HEK293T (cell line): ENCODE measurements around the gene ETV6.

ENCODE experiments used
- CTCF ChIA-PET: fragments of 350-600 bp; formaldehyde crosslinking; extraction: SDS; loops from one replicate; lab custom pipeline; 2021; ENCODE audit warnings: antibody characterized with exemption, inconsistent platforms; lab: Yijun Ruan, JAX
- POLR2A ChIA-PET: fragments of 350-600 bp; formaldehyde crosslinking; extraction: SDS; loops from one replicate; lab custom pipeline; 2020; ENCODE audit warnings: antibody characterized with exemption, inconsistent platforms; lab: Yijun Ruan, JAX
- DNase-seq: peaks from one replicate; pipeline ENCODE4 v3.0.0; 2012; ENCODE audit warnings: mixed read lengths; ENCODE audit errors: extremely low spot score
- ARNT ChIP-seq: fragments of 450-650 bp; IDR thresholded peaks from 2 replicates; pipeline ENCODE4 v1.6.1; 2017; ENCODE audit warnings: mild to moderate bottlenecking
- BHLHE40 ChIP-seq: fragments of 450-650 bp; IDR thresholded peaks from 2 replicates; pipeline ENCODE4 v1.6.1; 2016; ENCODE audit warnings: mild to moderate bottlenecking, moderate library complexity, borderline replicate concordance
- CTBP1 ChIP-seq: fragments of 450-650 bp; IDR thresholded peaks from 2 replicates; pipeline ENCODE4 v1.6.1; 2016; ENCODE audit warnings: borderline replicate concordance
- ELF4 ChIP-seq: fragments of 450-650 bp; IDR thresholded peaks from 2 replicates; pipeline ENCODE4 v1.6.1; 2017; ENCODE audit warnings: antibody characterized with exemption
- FOXA1 ChIP-seq: fragments of 450-650 bp; IDR thresholded peaks from 2 replicates; pipeline ENCODE4 v1.6.1; 2016; ENCODE audit warnings: mild to moderate bottlenecking
- FOXK2 ChIP-seq: fragments of 450-650 bp; IDR thresholded peaks from 2 replicates; pipeline ENCODE4 v1.6.1; 2016; ENCODE audit warnings: mild to moderate bottlenecking
- FOXM1 ChIP-seq: fragments of 450-650 bp; IDR thresholded peaks from 2 replicates; pipeline ENCODE4 v1.6.1; 2017; ENCODE audit warnings: mild to moderate bottlenecking, borderline replicate concordance
- HDGF ChIP-seq: fragments of 450-650 bp; IDR thresholded peaks from 2 replicates; pipeline ENCODE4 v1.6.1; 2017; ENCODE audit warnings: antibody characterized with exemption, borderline replicate concordance
- L3MBTL2 ChIP-seq: fragments of 450-650 bp; conservative IDR thresholded peaks from 2 replicates; pipeline ENCODE4 v1.6.1; 2016; ENCODE audit warnings: mild to moderate bottlenecking
- LEF1 ChIP-seq: fragments of 450-650 bp; IDR thresholded peaks from 2 replicates; pipeline ENCODE4 v1.6.1; 2017; ENCODE audit warnings: mild to moderate bottlenecking, borderline replicate concordance
- NFRKB ChIP-seq: fragments of 450-650 bp; IDR thresholded peaks from 2 replicates; pipeline ENCODE4 v1.6.1; 2016; ENCODE audit warnings: mild to moderate bottlenecking, moderate library complexity
- SP1 ChIP-seq: fragments of 450-650 bp; IDR thresholded peaks from 2 replicates; pipeline ENCODE4 v1.6.1; 2017
- SUZ12 ChIP-seq: fragments of 450-650 bp; IDR thresholded peaks from 2 replicates; pipeline ENCODE4 v1.6.1; 2016; ENCODE audit warnings: mild to moderate bottlenecking
- TARDBP ChIP-seq: fragments of 450-650 bp; IDR thresholded peaks from 2 replicates; pipeline ENCODE4 v1.6.1; 2016
- ZNF384 ChIP-seq: fragments of 450-650 bp; IDR thresholded peaks from 2 replicates; pipeline ENCODE4 v1.6.1; 2016
- TF ChIP-seq, protein P1 (sequence below): fragments of 450-650 bp; IDR thresholded peaks from 2 replicates; pipeline ENCODE4 v1.6.1; 2016

Gene ETV6

GRCh38 chr12:11661491-11662089 is 12.1 kb downstream of the ETV6 start:
- no peak for TF ChIP-seq BHLHE40
- TF ChIP-seq NFRKB, result no peak
- TF ChIP-seq ELF4, result no peak
- TF ChIP-seq LEF1, result no peak
- TF ChIP-seq SP1, result no peak
- TF ChIP-seq ZNF384, result no peak
- no peak for TF ChIP-seq TARDBP
- TF ChIP-seq SUZ12, result no peak
- ChIA-PET CTCF (no interaction called here), POLR2A (no interaction called here)
- no peak for DNase-seq

DNA sequence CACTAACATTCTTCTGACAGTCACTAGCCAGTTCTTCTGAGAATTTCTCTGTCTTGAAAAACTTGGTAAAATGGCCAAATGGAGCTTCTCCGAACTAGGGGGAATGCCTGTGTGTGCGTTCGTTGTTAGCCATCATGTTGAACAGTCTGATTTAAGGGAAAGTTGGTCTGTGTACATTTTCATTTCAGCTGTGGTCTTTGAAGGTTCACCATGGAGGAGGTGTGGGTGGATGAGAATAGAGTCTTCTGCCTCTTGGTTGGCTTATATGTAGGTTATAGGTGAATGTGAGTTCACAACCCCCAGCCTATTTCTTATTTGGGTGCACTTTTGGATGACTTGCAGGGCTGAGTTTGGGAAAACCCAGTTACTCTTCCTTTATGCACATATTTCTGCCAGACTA is 12.9 kb downstream of the ETV6 start:
- ChIA-PET CTCF (no interaction called here), POLR2A (no interaction called here)
- no peak for TF ChIP-seq NFRKB
- TF ChIP-seq ARNT, result no peak
- no peak for TF ChIP-seq FOXA1
- no peak for TF ChIP-seq L3MBTL2
- TF ChIP-seq ZNF384, result no peak
- DNase-seq, result no peak

DNA sequence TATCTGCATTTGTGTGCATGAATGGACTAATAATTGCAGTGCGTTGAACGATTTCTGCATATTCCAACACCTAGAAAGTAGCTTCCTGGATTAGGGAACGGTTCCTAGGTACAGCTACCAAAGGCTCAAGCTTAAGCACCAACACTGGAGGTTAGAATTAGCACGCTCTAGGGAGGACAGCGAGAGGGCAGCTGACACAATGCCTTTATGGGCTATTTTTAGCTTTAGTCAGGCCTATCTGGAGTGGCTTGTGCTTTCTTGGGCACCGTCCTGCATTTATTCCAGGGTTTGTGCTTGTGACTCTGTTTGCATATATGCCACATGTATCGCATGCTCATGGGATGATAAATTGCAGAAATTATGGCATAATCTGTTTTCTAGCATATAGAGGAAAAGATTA is 13.7 kb downstream of the ETV6 start:
- ChIA-PET POLR2A (no interaction called here), CTCF (no interaction called here)
- TF ChIP-seq NFRKB, result no peak
- no peak for DNase-seq

DNA sequence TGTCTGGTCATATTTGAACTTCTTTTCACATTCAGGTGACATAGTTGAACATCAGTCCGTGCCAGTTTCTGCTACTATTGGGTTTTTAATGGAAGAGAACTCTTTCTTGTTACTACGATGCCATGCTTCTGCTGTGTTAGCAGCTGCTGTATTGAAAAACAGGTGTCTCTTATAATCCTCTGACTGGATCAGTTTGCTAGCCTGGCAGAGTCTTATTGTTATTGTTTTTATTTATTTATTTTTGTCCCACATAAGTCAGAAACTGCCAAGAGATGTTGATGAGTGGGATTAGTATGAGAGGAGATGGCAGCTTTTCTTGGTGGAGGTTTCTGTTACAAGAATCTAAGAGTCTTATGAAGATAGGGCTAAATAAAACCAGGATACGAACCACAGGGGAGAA is 14.6 kb downstream of the ETV6 start:
- no peak for TF ChIP-seq ARNT
- TF ChIP-seq, protein P1, sequence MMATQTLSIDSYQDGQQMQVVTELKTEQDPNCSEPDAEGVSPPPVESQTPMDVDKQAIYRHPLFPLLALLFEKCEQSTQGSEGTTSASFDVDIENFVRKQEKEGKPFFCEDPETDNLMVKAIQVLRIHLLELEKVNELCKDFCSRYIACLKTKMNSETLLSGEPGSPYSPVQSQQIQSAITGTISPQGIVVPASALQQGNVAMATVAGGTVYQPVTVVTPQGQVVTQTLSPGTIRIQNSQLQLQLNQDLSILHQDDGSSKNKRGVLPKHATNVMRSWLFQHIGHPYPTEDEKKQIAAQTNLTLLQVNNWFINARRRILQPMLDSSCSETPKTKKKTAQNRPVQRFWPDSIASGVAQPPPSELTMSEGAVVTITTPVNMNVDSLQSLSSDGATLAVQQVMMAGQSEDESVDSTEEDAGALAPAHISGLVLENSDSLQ, result no peak
- TF ChIP-seq BHLHE40, result no peak
- TF ChIP-seq L3MBTL2, result no peak
- TF ChIP-seq TARDBP, result no peak
- no peak for TF ChIP-seq NFRKB
- TF ChIP-seq HDGF, result no peak
- no peak for TF ChIP-seq ZNF384
- TF ChIP-seq SUZ12, result no peak
- TF ChIP-seq FOXA1, result no peak
- TF ChIP-seq SP1, result no peak
- TF ChIP-seq FOXM1, result no peak
- TF ChIP-seq LEF1, result no peak
- ChIA-PET CTCF (interaction anchor here (0.7 kb wide), 1 partner anchor 937 kb away, joined by 3 read pairs; no protein-coding TSS in a partner anchor), POLR2A (no interaction called here)
- DNase-seq, result no peak

GRCh38 chr12:11666131-11667050 is 16.9 kb downstream of the ETV6 start:
- no peak for DNase-seq
- TF ChIP-seq SUZ12, result no peak
- TF ChIP-seq FOXM1, result no peak
- no peak for TF ChIP-seq HDGF
- no peak for TF ChIP-seq BHLHE40
- no peak for TF ChIP-seq ELF4
- TF ChIP-seq CTBP1, result no peak
- TF ChIP-seq ARNT, result no peak

DNA sequence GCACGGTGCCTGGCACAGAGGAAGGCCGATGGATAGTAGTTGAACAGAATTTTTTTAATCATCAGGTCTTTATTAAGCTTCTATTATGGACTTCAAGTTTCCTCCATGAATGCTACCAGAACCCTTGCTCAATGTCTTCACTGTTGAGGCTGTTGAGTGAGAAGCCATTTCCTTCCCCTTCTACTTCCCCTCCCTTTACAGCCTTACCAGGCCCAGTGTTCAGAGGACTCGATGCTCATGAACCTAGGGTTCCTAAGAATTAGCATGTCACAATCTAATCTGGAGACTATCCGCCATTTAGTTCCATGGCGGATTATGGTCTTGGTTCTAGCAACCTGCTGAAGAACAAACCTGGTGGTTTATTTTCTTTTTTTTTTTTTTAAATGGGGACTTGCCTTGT is 17.7 kb downstream of the ETV6 start:
- CTCF ChIA-PET, result no interaction called here
- POLR2A ChIA-PET, result no interaction called here
- no peak for DNase-seq
- TF ChIP-seq FOXA1, result no peak
- TF ChIP-seq L3MBTL2, result no peak
- TF ChIP-seq ELF4, result no peak
- TF ChIP-seq SP1, result no peak
- TF ChIP-seq NFRKB, result no peak
- TF ChIP-seq FOXK2, result no peak
- no peak for TF ChIP-seq LEF1
- TF ChIP-seq ARNT, result no peak
- TF ChIP-seq, protein P1, result no peak
- TF ChIP-seq ZNF384, result no peak
- TF ChIP-seq CTBP1, result no peak
- TF ChIP-seq TARDBP, result no peak
- no peak for TF ChIP-seq SUZ12
- TF ChIP-seq BHLHE40, result no peak
- TF ChIP-seq HDGF, result no peak

More at GRCh38 chr12:11666131-11667050, 16.9 kb downstream of the ETV6 start:
- POLR2A ChIA-PET, result no interaction called here
- CTCF ChIA-PET, result no interaction called here

DNA sequence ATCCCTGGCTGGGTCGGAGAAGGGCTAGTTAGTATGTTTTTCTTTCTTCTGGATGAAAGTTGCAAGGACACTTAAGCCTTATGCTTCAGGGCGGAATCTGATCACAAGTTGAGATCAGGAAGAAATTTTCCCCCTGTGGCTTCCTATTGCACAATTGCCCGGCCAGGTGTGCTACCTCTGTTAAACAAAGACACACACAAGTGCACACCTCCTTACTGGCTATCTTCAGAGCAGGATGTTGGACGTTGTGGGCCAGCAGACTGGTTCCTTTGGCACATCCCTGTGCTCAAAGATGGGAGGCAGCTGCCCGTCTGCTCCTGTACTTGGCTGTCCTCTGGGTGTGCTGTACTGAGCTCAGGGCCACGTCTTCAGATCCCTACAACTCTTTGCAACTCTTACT is 19.1 kb downstream of the ETV6 start:
- no peak for DNase-seq
- ChIA-PET POLR2A (no interaction called here), CTCF (no interaction called here)
- TF ChIP-seq LEF1 (no peak), FOXK2 (no peak), ELF4 (no peak), SP1 (no peak), HDGF (no peak), BHLHE40 (no peak), ZNF384 (no peak)
- TF ChIP-seq, protein P1, result no peak
